Left lung (tissue), 10 donors: ENCODE measurements around the gene KDM4B. TPM values are rescaled to one million over a fixed set of nuclear protein-coding genes. Genes with fewer than 3 reads are reported as not detected.

Experiments used
- ATAC-seq: fragments of 200-7000 bp; cut with Tn5 transposase; one replicate; pipeline ENCODE4 v1.9.1; 2020; ENCODE audit warnings: moderate library complexity
- DNase-seq, 4 donors: peaks; one replicate each; pipeline ENCODE4 v3.0.0-alpha.2; 2013 to 2020
- H3K27ac ChIP-seq, 2 donors: fragments of 200-600 bp; sonication (generic) in 1 of 2; one replicate each; pipeline versions ENCODE4 v1.5.0 to v1.8.0; 2020 to 2021
- H3K27me3 ChIP-seq, 2 donors: fragments of 200-600 bp; sonication (generic) in 1 of 2; one replicate each; pipeline versions ENCODE4 v1.5.0 to v1.8.0; 2020 to 2021
- H3K36me3 ChIP-seq, 2 donors: fragments of 200-600 bp; sonication (generic) in 1 of 2; one replicate each; pipeline versions ENCODE4 v1.5.0 to v1.8.0; 2020 to 2021
- H3K4me1 ChIP-seq, 2 donors: fragments of 200-600 bp; one replicate each; pipeline ENCODE4 v1.8.0; 2021
- H3K4me3 ChIP-seq, 2 donors: fragments of 200-600 bp; sonication (generic) in 1 of 2; one replicate each; pipeline versions ENCODE4 v1.5.0 to v1.8.0; 2020 to 2021; ENCODE audit warnings: mild to moderate bottlenecking in 1 of 2
- H3K9me3 ChIP-seq, 2 donors: fragments of 200-600 bp; sonication (generic) in 1 of 2; one replicate each; pipeline versions ENCODE4 v1.5.0 to v1.8.0; 2020 to 2021
- intact Hi-C, 2 donors: fragments of 100-400 bp; cut with DNase I; formaldehyde crosslinking; loops; one replicate each; pipeline versions ENCODE4 v1.11.2 to v1.14.2; 2022
- polyA plus RNA-seq, 6 donors: library from polyadenylated mRNA; unstranded; fragments of 120-200 nt; gene quantifications; one replicate each; pipeline ENCODE4 v1.2.1, GENCODE V29; 2013; ENCODE audit not compliant: insufficient read length in 6 of 6
- total RNA-seq, 2 donors: library from RNA; stranded (reverse); fragmentation: NEBNext Ultra II Directional; extraction: Animal tissue kit (Norgen Biotek cat#: 25700); gene quantifications; one replicate each; pipeline ENCODE4 v1.2.1, GENCODE V29; 2021
- TF ChIP-seq, protein P1 (sequence below), 2 donors: fragments of 200-600 bp; sonication (generic) in 1 of 2; IDR thresholded peaks; one replicate each; pipeline versions ENCODE4 v1.5.0 to v1.8.0; 2021; ENCODE audit warnings: antibody characterized with exemption in 2 of 2
- donor health status: DM: no; HTN: yes; CAD: no.
- donor health status: DM: no; HTN: no; CAD: no.

KDM4B gene
- total and polyA plus RNA-seq, 8 donors: 24.6 to 42.1 (median 31.1) TPM

DNA sequence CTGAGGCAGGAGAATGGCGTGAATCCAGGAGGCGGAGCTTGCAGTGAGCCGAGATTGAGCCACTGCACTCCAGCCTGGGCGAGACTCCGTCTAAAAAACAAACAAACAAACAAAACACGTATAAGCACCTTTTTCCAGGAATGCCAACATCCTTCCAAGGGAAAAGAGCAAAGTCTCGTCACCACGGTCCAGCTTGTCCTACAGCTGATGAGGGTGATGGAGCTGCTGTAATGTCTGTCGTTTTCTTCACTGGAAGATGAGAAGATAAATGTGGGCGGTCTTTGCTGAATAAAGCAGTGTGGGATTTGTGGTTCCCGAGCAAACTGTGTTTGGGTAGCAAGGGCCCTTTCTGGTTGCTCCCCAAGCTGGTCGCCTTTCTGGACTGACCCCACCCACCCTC lies 205.1 kb downstream of the KDM4B start:
- Histone ChIP-seq H3K4me1 (no peaks in the 10 kb centered on the region), H3K36me3 (no peaks in the 10 kb centered on the region), H3K9me3 (no peaks in the 10 kb centered on the region), H3K4me3 (no peak overlapping the region), H3K27ac (no peak overlapping the region), H3K27me3 (no peaks in the 10 kb centered on the region)
- intact Hi-C loops: no loop called here
- ATAC-seq: no peak
- DNase-seq: no peak
- TF ChIP-seq, protein P1, sequence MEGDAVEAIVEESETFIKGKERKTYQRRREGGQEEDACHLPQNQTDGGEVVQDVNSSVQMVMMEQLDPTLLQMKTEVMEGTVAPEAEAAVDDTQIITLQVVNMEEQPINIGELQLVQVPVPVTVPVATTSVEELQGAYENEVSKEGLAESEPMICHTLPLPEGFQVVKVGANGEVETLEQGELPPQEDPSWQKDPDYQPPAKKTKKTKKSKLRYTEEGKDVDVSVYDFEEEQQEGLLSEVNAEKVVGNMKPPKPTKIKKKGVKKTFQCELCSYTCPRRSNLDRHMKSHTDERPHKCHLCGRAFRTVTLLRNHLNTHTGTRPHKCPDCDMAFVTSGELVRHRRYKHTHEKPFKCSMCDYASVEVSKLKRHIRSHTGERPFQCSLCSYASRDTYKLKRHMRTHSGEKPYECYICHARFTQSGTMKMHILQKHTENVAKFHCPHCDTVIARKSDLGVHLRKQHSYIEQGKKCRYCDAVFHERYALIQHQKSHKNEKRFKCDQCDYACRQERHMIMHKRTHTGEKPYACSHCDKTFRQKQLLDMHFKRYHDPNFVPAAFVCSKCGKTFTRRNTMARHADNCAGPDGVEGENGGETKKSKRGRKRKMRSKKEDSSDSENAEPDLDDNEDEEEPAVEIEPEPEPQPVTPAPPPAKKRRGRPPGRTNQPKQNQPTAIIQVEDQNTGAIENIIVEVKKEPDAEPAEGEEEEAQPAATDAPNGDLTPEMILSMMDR (IDR thresholded peaks at IDR 0.05): no peak

DNA sequence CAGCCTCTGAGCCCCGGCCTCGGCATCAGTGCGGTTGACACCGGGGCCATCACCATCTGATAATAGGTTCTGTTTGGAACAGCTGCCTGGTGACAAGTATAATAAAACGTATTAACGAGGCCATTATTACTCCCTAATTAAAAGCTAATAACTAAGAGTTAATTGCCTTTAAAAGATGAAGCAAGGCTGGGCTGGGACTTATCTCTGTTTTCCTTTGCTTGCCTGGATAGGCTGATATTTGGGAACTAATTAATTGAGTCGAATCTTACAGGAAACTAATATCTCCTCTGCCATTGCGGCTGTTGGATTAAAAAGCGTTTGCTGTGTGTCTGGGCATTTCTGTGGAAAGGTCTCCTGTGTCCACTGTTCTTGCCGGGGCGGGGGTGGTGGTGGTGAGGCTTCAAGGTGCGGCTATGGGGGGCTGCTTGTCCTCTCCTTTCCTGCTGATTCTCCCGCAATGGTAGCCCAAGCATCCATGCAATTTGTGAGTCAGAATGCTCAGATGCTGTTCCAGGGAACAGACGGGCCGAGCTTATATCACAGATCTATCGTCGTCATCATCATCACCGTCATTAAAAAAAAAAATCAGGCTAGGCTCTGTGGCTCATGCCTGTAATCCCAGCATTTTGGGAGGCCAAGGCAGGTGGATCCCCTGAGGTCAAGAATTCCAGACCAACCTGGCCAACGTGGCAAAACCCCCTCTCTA lies 209.0 kb downstream of the KDM4B start:
- ATAC-seq (no peak), DNase-seq (no peak)
- H3K4me3 ChIP-seq: no peak overlapping the region
- intact Hi-C loops: no loop called here
- no peaks in the 10 kb centered on the region for H3K36me3 ChIP-seq
- TF ChIP-seq, protein P1 (IDR thresholded peaks at IDR 0.05): no peak
- no peak overlapping the region for H3K27ac ChIP-seq
- H3K9me3 ChIP-seq: no peaks in the 10 kb centered on the region
- no peaks in the 10 kb centered on the region for H3K4me1 ChIP-seq
- H3K27me3 ChIP-seq: peaks cover 0 to 5% of the 10 kb centered on the region in 2 donors

GRCh38 chr19:5178841-5179240 lies 209.9 kb downstream of the KDM4B start:
- no peak for ATAC-seq
- no peak for DNase-seq
- intact Hi-C loops: no loop called here
- H3K9me3 ChIP-seq: no peaks in the 10 kb centered on the region
- no peak overlapping the region for H3K27ac ChIP-seq
- TF ChIP-seq, protein P1 (IDR thresholded peaks at IDR 0.05): no peak
- H3K4me3 ChIP-seq: no peak overlapping the region
- H3K36me3 ChIP-seq: no peaks in the 10 kb centered on the region
- H3K4me1 ChIP-seq: no peaks in the 10 kb centered on the region
- H3K27me3 ChIP-seq: peaks cover 0 to 5% of the 10 kb centered on the region in 2 donors

- no peak overlapping the region for H3K4me3 ChIP-seq
- intact Hi-C loops: no loop called here
- DNase-seq: no peak
- H3K36me3 ChIP-seq: no peaks in the 10 kb centered on the region
- TF ChIP-seq, protein P1 (IDR thresholded peaks at IDR 0.05): no peak
- no peaks in the 10 kb centered on the region for H3K4me1 ChIP-seq
- no peak for ATAC-seq
- no peaks in the 10 kb centered on the region for H3K9me3 ChIP-seq
- H3K27me3 ChIP-seq: peaks cover 0 to 5% of the 10 kb centered on the region in 2 donors
- no peak overlapping the region for H3K27ac ChIP-seq
Observed at GRCh38 chr19:5179256-5179655, 210.3 kb downstream of the KDM4B start.

DNA sequence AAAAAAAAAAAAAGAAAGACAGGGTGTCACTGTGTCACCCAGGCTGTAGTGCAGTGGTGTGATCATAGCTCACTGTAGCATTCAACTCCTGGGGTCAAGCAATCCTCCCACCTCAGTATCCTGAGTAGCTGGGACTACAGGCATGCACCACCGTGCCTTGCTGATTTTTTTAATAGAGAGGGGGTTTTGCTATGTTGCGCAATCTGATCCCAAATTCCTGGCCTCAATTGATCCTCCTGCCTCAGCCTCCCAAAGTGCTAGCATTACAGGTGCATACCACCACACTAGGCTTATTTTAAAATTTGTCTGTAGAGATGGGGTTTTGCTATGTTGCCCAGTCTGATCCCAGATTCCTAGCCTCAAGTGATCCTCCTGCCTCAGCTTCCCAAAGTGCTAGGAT lies 212.4 kb downstream of the KDM4B start:
- intact Hi-C loops: no loop called here
- H3K27me3 ChIP-seq: peaks cover 0 to 5% of the 10 kb centered on the region in 2 donors
- H3K27ac ChIP-seq: no peak overlapping the region
- no peaks in the 10 kb centered on the region for H3K9me3 ChIP-seq
- TF ChIP-seq, protein P1 (IDR thresholded peaks at IDR 0.05): no peak
- DNase-seq: no peak
- no peak for ATAC-seq
- H3K4me3 ChIP-seq: no peak overlapping the region
- no peaks in the 10 kb centered on the region for H3K4me1 ChIP-seq
- H3K36me3 ChIP-seq: no peaks in the 10 kb centered on the region
